PFSK-1 (cell line): Measurements from ENCODE around the gene MKLN1.

Source experiments
- FOXP2 ChIP-seq: optimal IDR thresholded peaks from 2 replicates; pipeline ENCODE3; 2011; ENCODE audit warnings: borderline replicate concordance, control low read depth, inconsistent platforms; ENCODE audit not compliant: insufficient read depth; ENCODE audit errors: extremely low read length, extremely low read depth
- POLR2AphosphoS5 ChIP-seq: IDR thresholded peaks from 2 replicates; pipeline ENCODE4 v1.6.1; 2012; ENCODE audit warnings: low read depth, mild to moderate bottlenecking, control low read depth, low read length, moderate library complexity
- REST ChIP-seq, 2 experiments: IDR thresholded peaks; 2 replicates each; pipeline versions ENCODE4 v1.6.1 to v1.8.0; 2011 to 2012; ENCODE audit warnings: low read depth in 2 of 2, low read length in 2 of 2, control low read depth in 1 of 2, inconsistent platforms in 1 of 2, mild to moderate bottlenecking in 1 of 2, moderate library complexity in 1 of 2; ENCODE audit not compliant: insufficient read depth in 1 of 2
- SIN3A ChIP-seq: IDR thresholded peaks from 2 replicates; pipeline ENCODE4 v1.6.1; 2012; ENCODE audit warnings: mild to moderate bottlenecking, low read length, moderate library complexity, borderline replicate concordance; ENCODE audit not compliant: insufficient read depth
- TAF1 ChIP-seq: IDR thresholded peaks from 2 replicates; pipeline ENCODE4 v1.6.1; 2012; ENCODE audit warnings: low read length, control low read depth, borderline replicate concordance; ENCODE audit not compliant: insufficient read depth

Gene MKLN1

GRCh38 chr7:131493581-131493980 lies 165.9 kb downstream of the MKLN1 start:
- no peak for TF ChIP-seq REST (IDR thresholded peaks at IDR 0.05; ENCODE audit: insufficient read depth in 1 of 2, low read depth in 2 of 2, low read length in 2 of 2)
- TF ChIP-seq TAF1 = no peak
- no peak for TF ChIP-seq FOXP2
- no peak for TF ChIP-seq SIN3A
- no peak for TF ChIP-seq POLR2AphosphoS5

- no peak for TF ChIP-seq TAF1
- no peak for TF ChIP-seq FOXP2
- no peak for TF ChIP-seq SIN3A
- TF ChIP-seq REST (IDR thresholded peaks at IDR 0.05; ENCODE audit: insufficient read depth in 1 of 2, low read depth in 2 of 2, low read length in 2 of 2) = no peak
- TF ChIP-seq POLR2AphosphoS5 = no peak
These were observed 166.5 kb downstream of the MKLN1 start for GRCh38 chr7:131494182-131494581.

- TF ChIP-seq REST (IDR thresholded peaks at IDR 0.05; ENCODE audit: insufficient read depth in 1 of 2, low read depth in 2 of 2, low read length in 2 of 2) = no peak
- no peak for TF ChIP-seq POLR2AphosphoS5
- TF ChIP-seq SIN3A = no peak
- no peak for TF ChIP-seq TAF1
- no peak for TF ChIP-seq FOXP2
These were observed 168.2 kb downstream of the MKLN1 start for GRCh38 chr7:131495669-131496498.

- no peak for TF ChIP-seq TAF1
- no peak for TF ChIP-seq POLR2AphosphoS5
- TF ChIP-seq FOXP2 = no peak
- no peak for TF ChIP-seq REST (IDR thresholded peaks at IDR 0.05; ENCODE audit: insufficient read depth in 1 of 2, low read depth in 2 of 2, low read length in 2 of 2)
- no peak for TF ChIP-seq SIN3A
These were observed 169.8 kb downstream of the MKLN1 start for GRCh38 chr7:131497454-131497853.
